HEK293 (cell line): ENCODE data around the gene SLC35G6.

Source experiments
- CTCF ChIA-PET: fragments of 350-600 bp; formaldehyde crosslinking; extraction: SDS; loops from one replicate; lab custom pipeline; 2021; ENCODE audit warnings: antibody characterized with exemption; lab: Yijun Ruan, JAX
- POLR2A ChIA-PET: fragments of 300-600 bp; formaldehyde crosslinking; extraction: SDS; loops from one replicate; lab custom pipeline; 2020; ENCODE audit warnings: antibody characterized with exemption, inconsistent platforms; lab: Yijun Ruan, JAX
- H3K27ac ChIP-seq: fragments of 200-500 bp; sonication (Bioruptor generic); 2 replicates; pipeline ENCODE4 v1.5.1; 2014; ENCODE audit warnings: low read depth, low read length, control low read depth, inconsistent platforms; ENCODE audit errors: extremely low read depth
- H3K36me3 ChIP-seq, 2 experiments: fragments of 200-500 bp in 1 of 2; sonication (Bioruptor generic) in 1 of 2; 1 replicate in 1 of 2; 2 replicates in 1 of 2; pipeline ENCODE4 v1.5.1; 2014 to 2017; ENCODE audit warnings: inconsistent platforms in 2 of 2, low read length in 2 of 2; ENCODE audit not compliant: control insufficient read depth in 2 of 2, insufficient read depth in 1 of 2
- H3K4me1 ChIP-seq: fragments of 200-500 bp; sonication (Bioruptor generic); 2 replicates; pipeline ENCODE4 v1.5.1; 2014; ENCODE audit warnings: mild to moderate bottlenecking, low read length, inconsistent platforms; ENCODE audit not compliant: control insufficient read depth, insufficient read depth
- H3K4me3 ChIP-seq: 2 replicates; pipeline ENCODE4 v1.5.1; 2011; ENCODE audit warnings: low read depth, mild to moderate bottlenecking, control low read depth, low read length, moderate library complexity
- H3K9me3 ChIP-seq: fragments of 200-500 bp; sonication (Bioruptor generic); 2 replicates; pipeline ENCODE4 v1.5.1; 2014; ENCODE audit warnings: low read depth, low read length, inconsistent platforms; ENCODE audit not compliant: control insufficient read depth, insufficient read depth
- CTCF ChIP-seq: fragments of 450-650 bp; formaldehyde crosslinking; IDR thresholded peaks from 2 replicates; pipeline ENCODE4 v1.5.1; 2016; ENCODE audit warnings: missing biosample characterization, missing genetic modification characterization
- EGR2 ChIP-seq: fragments of 450-650 bp; formaldehyde crosslinking; IDR thresholded peaks from 2 replicates; pipeline ENCODE4 v1.5.1; 2016; ENCODE audit warnings: low read depth, missing biosample characterization, missing genetic modification characterization
- KLF16 ChIP-seq: fragments of 450-650 bp; formaldehyde crosslinking; IDR thresholded peaks from 2 replicates; pipeline ENCODE4 v1.5.1; 2017; ENCODE audit warnings: missing biosample characterization, missing genetic modification characterization
- SALL2 ChIP-seq: fragments of 450-650 bp; formaldehyde crosslinking; IDR thresholded peaks from 2 replicates; pipeline ENCODE4 v1.5.0; 2017; ENCODE audit warnings: missing biosample characterization, mild to moderate bottlenecking, missing genetic modification characterization, borderline replicate concordance
- SP2 ChIP-seq: fragments of 450-650 bp; formaldehyde crosslinking; IDR thresholded peaks from 2 replicates; pipeline ENCODE4 v1.5.1; 2016; ENCODE audit warnings: missing biosample characterization, missing genetic modification characterization
- ZBTB1 ChIP-seq: fragments of 450-650 bp; formaldehyde crosslinking; IDR thresholded peaks from 2 replicates; pipeline ENCODE4 v1.5.1; 2016; ENCODE audit warnings: missing biosample characterization, missing genetic modification characterization
- ZFHX2 ChIP-seq: fragments of 450-650 bp; formaldehyde crosslinking; conservative IDR thresholded peaks from 2 replicates; pipeline ENCODE4 v1.5.1; 2016; ENCODE audit warnings: missing biosample characterization, missing genetic modification characterization
- ZFP69B ChIP-seq: fragments of 450-650 bp; formaldehyde crosslinking; IDR thresholded peaks from 2 replicates; pipeline ENCODE4 v1.5.1; 2016; ENCODE audit warnings: missing biosample characterization, missing genetic modification characterization
- ZNF133 ChIP-seq: fragments of 450-650 bp; formaldehyde crosslinking; IDR thresholded peaks from 2 replicates; pipeline ENCODE4 v1.5.1; 2016; ENCODE audit warnings: missing biosample characterization, missing genetic modification characterization
- ZNF221 ChIP-seq: fragments of 450-650 bp; formaldehyde crosslinking; IDR thresholded peaks from 2 replicates; pipeline ENCODE4 v1.5.1; 2017; ENCODE audit warnings: missing biosample characterization, missing genetic modification characterization, borderline replicate concordance
- ZNF223 ChIP-seq: fragments of 450-650 bp; formaldehyde crosslinking; IDR thresholded peaks from 2 replicates; pipeline ENCODE4 v1.5.1; 2016; ENCODE audit warnings: missing biosample characterization, missing genetic modification characterization
- ZNF394 ChIP-seq: fragments of 450-650 bp; formaldehyde crosslinking; IDR thresholded peaks from 2 replicates; pipeline ENCODE4 v1.5.1; 2016; ENCODE audit warnings: missing biosample characterization, missing genetic modification characterization, mild to moderate bottlenecking, moderate library complexity, borderline replicate concordance
- ZNF416 ChIP-seq: fragments of 450-650 bp; formaldehyde crosslinking; IDR thresholded peaks from 2 replicates; pipeline ENCODE4 v1.5.1; 2016; ENCODE audit warnings: missing biosample characterization, missing genetic modification characterization
- ZNF423 ChIP-seq: fragments of 450-650 bp; formaldehyde crosslinking; IDR thresholded peaks from 2 replicates; pipeline ENCODE4 v1.5.1; 2016; ENCODE audit warnings: missing biosample characterization, missing genetic modification characterization
- ZNF433 ChIP-seq: fragments of 450-650 bp; formaldehyde crosslinking; IDR thresholded peaks from 2 replicates; pipeline ENCODE4 v1.5.1; 2016; ENCODE audit warnings: missing biosample characterization, missing genetic modification characterization, low read depth
- ZNF449 ChIP-seq: fragments of 450-650 bp; formaldehyde crosslinking; IDR thresholded peaks from 2 replicates; pipeline ENCODE4 v1.5.1; 2017; ENCODE audit warnings: missing biosample characterization, mild to moderate bottlenecking, missing genetic modification characterization, moderate library complexity
- ZNF48 ChIP-seq: fragments of 450-650 bp; formaldehyde crosslinking; IDR thresholded peaks from 2 replicates; pipeline ENCODE4 v1.5.1; 2016; ENCODE audit warnings: missing biosample characterization, missing genetic modification characterization
- ZNF660 ChIP-seq: fragments of 450-650 bp; IDR thresholded peaks from 2 replicates; pipeline ENCODE4 v1.5.1; 2018; ENCODE audit warnings: missing biosample characterization, mild to moderate bottlenecking, missing genetic modification characterization
- ZNF747 ChIP-seq: fragments of 450-650 bp; formaldehyde crosslinking; IDR thresholded peaks from 2 replicates; pipeline ENCODE4 v1.5.1; 2016; ENCODE audit warnings: missing biosample characterization, missing genetic modification characterization
- ZNF830 ChIP-seq: fragments of 450-650 bp; IDR thresholded peaks from 2 replicates; pipeline ENCODE4 v1.5.0; 2018; ENCODE audit warnings: missing biosample characterization, missing genetic modification characterization, low read depth, mild to moderate bottlenecking, moderate library complexity
- TF ChIP-seq, protein P1 (sequence below): fragments of 450-650 bp; formaldehyde crosslinking; IDR thresholded peaks from 2 replicates; pipeline ENCODE4 v1.5.1; 2017; ENCODE audit warnings: missing biosample characterization, missing genetic modification characterization
- TF ChIP-seq, protein P2 (sequence below): fragments of 450-650 bp; formaldehyde crosslinking; IDR thresholded peaks from 2 replicates; pipeline ENCODE4 v1.5.1; 2016; ENCODE audit warnings: missing biosample characterization, missing genetic modification characterization, borderline replicate concordance

SLC35G6 gene

DNA sequence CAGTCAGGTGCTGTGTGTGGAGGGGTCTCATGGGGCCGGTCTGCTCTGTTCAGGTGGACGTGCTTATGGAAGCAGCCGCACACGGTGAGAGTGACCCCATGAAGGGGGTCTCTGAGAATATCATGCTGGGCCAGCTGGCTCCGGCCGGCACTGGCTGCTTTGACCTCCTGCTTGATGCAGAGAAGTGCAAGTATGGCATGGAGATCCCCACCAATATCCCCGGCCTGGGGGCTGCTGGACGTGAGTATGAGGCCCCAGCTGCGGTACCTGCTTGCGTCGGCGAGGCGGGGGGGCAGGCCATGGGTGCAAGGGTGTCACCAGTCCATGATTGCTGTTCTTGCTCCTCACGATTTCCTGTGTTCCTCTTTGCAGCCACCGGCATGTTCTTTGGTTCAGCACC lies 30.9 kb downstream of the SLC35G6 start (continued):
- TF ChIP-seq CTCF (no peak), ZNF416 (no peak), ZNF221 (no peak), ZBTB1 (no peak), ZNF433 (tag by site-specific recombination) (no peak), ZNF660 (tag by site-specific recombination) (no peak), ZNF48 (tag by site-specific recombination) (no peak), SALL2 (no peak), ZNF423 (no peak)
- TF ChIP-seq, protein P1, sequence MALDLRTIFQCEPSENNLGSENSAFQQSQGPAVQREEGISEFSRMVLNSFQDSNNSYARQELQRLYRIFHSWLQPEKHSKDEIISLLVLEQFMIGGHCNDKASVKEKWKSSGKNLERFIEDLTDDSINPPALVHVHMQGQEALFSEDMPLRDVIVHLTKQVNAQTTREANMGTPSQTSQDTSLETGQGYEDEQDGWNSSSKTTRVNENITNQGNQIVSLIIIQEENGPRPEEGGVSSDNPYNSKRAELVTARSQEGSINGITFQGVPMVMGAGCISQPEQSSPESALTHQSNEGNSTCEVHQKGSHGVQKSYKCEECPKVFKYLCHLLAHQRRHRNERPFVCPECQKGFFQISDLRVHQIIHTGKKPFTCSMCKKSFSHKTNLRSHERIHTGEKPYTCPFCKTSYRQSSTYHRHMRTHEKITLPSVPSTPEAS (tag by site-specific recombination): no peak
- TF ChIP-seq, all 188 proteins: peak for 0

DNA sequence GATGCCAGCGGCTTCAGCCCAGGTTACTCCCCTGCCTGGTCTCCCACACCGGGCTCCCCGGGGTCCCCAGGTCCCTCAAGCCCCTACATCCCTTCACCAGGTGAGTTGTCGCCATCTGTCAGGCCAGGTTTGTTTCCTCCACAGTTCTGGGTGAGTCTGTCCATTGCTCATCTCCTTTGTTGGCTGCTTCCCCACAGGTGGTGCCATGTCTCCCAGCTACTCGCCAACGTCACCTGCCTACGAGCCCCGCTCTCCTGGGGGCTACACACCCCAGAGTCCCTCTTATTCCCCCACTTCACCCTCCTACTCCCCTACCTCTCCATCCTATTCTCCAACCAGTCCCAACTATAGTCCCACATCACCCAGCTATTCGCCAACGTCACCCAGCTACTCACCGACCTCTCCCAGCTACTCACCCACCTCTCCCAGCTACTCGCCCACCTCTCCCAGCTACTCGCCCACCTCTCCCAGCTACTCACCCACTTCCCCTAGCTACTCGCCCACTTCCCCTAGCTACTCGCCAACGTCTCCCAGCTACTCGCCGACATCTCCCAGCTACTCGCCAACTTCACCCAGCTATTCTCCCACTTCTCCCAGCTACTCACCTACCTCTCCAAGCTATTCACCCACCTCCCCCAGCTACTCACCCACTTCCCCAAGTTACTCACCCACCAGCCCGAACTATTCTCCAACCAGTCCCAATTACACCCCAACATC lies 31.7 kb downstream of the SLC35G6 start:
- peaks cover 61 to 73% of the 10 kb centered on the region in 2 experiments for H3K36me3 ChIP-seq
- ChIA-PET POLR2A (interaction anchor here (0.6 to 1.7 kb wide), 6 partner anchors 10 to 192 kb away, joined by 3 to 6 read pairs (median 4); partner anchors contain the start of genes EFNB3 and POLR2A), CTCF (interaction anchor here (0.5 to 4.9 kb wide), 11 partner anchors 10 to 970 kb away, joined by 3 to 112 read pairs (median 3); partner anchors contain the start of genes SENP3, SLC2A4 and TNFSF13)
- no peak overlapping the region for H3K4me3 ChIP-seq
- no peaks in the 10 kb centered on the region for H3K9me3 ChIP-seq
- H3K27ac ChIP-seq: no peak overlapping the region
- H3K4me1 ChIP-seq: no peaks in the 10 kb centered on the region
- TF ChIP-seq ZNF394 (tag by site-specific recombination) (peak; percentile 99), EGR2 (tag by site-specific recombination) (peak; percentile 97), KLF16 (tag by site-specific recombination) (no peak), ZFHX2 (peak; percentile 91)

DNA sequence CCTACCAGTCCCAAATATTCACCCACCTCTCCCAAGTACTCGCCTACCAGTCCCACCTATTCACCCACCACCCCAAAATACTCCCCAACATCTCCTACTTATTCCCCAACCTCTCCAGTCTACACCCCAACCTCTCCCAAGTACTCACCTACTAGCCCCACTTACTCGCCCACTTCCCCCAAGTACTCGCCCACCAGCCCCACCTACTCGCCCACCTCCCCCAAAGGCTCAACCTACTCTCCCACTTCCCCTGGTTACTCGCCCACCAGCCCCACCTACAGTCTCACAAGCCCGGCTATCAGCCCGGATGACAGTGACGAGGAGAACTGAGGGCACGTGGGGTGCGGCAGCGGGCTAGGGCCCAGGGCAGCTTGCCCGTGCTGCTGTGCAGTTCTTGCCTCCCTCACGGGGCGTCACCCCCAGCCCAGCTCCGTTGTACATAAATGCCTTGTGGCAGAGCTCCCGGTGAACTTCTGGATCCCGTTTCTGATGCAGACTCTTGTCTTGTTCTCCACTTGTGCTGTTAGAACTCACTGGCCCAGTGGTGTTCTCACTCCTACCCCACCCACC lies 32.7 kb downstream of the SLC35G6 start:
- no peak overlapping the region for H3K4me3 ChIP-seq
- ChIA-PET POLR2A (interaction anchor here (0.9 to 1.4 kb wide), 4 partner anchors 19 to 60 kb away, joined by 3 to 5 read pairs (median 3); no protein-coding TSS in a partner anchor), CTCF (interaction anchor here (0.6 to 4.9 kb wide), 31 partner anchors 9 to 469 kb away, joined by 3 to 112 read pairs (median 6); partner anchors contain the start of genes SENP3, TMEM95, TNFSF13 and TP53)
- H3K36me3 ChIP-seq: peaks cover 55 to 64% of the 10 kb centered on the region in 2 experiments
- H3K9me3 ChIP-seq: no peaks in the 10 kb centered on the region
- peak; percentile 99 for TF ChIP-seq EGR2 (tag by site-specific recombination)
- TF ChIP-seq, protein P2, sequence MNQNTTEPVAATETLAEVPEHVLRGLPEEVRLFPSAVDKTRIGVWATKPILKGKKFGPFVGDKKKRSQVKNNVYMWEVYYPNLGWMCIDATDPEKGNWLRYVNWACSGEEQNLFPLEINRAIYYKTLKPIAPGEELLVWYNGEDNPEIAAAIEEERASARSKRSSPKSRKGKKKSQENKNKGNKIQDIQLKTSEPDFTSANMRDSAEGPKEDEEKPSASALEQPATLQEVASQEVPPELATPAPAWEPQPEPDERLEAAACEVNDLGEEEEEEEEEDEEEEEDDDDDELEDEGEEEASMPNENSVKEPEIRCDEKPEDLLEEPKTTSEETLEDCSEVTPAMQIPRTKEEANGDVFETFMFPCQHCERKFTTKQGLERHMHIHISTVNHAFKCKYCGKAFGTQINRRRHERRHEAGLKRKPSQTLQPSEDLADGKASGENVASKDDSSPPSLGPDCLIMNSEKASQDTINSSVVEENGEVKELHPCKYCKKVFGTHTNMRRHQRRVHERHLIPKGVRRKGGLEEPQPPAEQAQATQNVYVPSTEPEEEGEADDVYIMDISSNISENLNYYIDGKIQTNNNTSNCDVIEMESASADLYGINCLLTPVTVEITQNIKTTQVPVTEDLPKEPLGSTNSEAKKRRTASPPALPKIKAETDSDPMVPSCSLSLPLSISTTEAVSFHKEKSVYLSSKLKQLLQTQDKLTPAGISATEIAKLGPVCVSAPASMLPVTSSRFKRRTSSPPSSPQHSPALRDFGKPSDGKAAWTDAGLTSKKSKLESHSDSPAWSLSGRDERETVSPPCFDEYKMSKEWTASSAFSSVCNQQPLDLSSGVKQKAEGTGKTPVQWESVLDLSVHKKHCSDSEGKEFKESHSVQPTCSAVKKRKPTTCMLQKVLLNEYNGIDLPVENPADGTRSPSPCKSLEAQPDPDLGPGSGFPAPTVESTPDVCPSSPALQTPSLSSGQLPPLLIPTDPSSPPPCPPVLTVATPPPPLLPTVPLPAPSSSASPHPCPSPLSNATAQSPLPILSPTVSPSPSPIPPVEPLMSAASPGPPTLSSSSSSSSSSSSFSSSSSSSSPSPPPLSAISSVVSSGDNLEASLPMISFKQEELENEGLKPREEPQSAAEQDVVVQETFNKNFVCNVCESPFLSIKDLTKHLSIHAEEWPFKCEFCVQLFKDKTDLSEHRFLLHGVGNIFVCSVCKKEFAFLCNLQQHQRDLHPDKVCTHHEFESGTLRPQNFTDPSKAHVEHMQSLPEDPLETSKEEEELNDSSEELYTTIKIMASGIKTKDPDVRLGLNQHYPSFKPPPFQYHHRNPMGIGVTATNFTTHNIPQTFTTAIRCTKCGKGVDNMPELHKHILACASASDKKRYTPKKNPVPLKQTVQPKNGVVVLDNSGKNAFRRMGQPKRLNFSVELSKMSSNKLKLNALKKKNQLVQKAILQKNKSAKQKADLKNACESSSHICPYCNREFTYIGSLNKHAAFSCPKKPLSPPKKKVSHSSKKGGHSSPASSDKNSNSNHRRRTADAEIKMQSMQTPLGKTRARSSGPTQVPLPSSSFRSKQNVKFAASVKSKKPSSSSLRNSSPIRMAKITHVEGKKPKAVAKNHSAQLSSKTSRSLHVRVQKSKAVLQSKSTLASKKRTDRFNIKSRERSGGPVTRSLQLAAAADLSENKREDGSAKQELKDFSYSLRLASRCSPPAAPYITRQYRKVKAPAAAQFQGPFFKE (tag by site-specific recombination): no peak
- TF ChIP-seq ZNF133: no peak
- no peak for TF ChIP-seq ZFP69B (tag by site-specific recombination)
- no peak for TF ChIP-seq ZNF223 (tag by site-specific recombination)
- no peak for TF ChIP-seq ZNF830 (tag by site-specific recombination)
- no peak for TF ChIP-seq ZNF747 (tag by site-specific recombination)
- no peak for TF ChIP-seq ZNF449 (tag by site-specific recombination)
- TF ChIP-seq SP2 (tag by site-specific recombination): 0 out of 2 replicates have a peak, but pooled peaks have one; percentile 5
- peak; percentile 99 for TF ChIP-seq ZFHX2
- H3K27ac ChIP-seq: peak overlapping the region; percentile 37; the same call in 1 of the 2 replicates
- no peaks in the 10 kb centered on the region for H3K4me1 ChIP-seq
